HG02884 (cell line): Measurements from ENCODE around the gene ERBB3.
"Not testable (repeated sequence)": the region's sequence is repeated elsewhere in the genome, so short reads cannot be mapped to it uniquely, and the experiment has no call there.

Source experiments
- ATAC-seq: cut with Tn5 transposase; IDR thresholded peaks from one replicate; pipeline ENCODE4 v1.9.1; 2021; ENCODE audit warnings: mild to moderate bottlenecking, moderate library complexity; ENCODE audit not compliant: unreplicated experiment

The ERBB3 gene

GRCh38 chr12:56079723-56080555 is at the start of gene ERBB3:
Gene ERBB3 (plus strand): TSS chr12:56080165. CDS start chr12:56080301, 136 bp downstream.
- ATAC-seq: no peak

GRCh38 chr12:56031987-56032386 is 48.0 kb upstream of the ERBB3 start:
- no peak for ATAC-seq

GRCh38 chr12:56034586-56035332 is 45.2 kb upstream of the ERBB3 start:
- no peak for ATAC-seq

DNA sequence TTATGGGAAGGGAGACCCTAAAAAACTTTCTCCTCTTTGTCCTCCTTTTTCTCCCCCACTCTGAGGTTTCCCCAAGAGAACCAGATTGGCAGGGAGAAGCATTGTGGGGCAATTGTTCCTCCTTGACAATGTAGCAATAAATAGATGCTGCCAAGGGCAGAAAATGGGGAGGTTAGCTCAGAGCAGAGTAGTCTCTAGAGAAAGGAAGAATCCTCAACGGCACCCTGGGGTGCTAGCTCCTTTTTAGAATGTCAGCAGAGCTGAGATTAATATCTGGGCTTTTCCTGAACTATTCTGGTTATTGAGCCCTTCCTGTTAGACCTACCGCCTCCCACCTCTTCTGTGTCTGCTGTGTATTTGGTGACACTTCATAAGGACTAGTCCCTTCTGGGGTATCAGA is 42.8 kb upstream of the ERBB3 start:
- no peak for ATAC-seq

DNA sequence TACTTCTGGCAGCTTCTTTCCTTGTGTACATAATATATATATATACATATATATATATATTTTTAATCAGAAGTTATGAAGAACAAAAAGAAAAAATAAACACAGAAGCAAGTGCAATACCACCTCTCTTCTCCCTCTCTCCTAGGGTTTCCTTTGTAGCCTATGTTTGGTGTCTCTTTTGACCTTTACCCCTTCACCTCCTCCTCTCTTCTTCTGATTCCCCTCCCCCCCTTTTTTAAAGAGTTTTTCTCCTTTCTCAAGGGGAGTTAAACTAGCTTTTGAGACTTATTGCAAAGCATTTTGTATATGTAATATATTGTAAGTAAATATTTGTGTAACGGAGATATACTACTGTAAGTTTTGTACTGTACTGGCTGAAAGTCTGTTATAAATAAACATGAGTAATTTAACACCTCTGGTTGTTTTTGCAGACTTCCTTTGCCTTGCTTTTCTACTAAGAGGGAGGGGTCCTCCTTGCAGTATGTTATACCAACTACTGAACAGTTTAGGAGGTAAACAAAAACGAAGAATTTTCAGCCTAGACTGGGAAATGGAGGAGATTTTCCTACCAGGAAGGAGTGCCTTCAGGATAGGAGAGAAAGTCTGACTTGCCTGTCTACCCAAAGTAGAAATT is 41.8 kb upstream of the ERBB3 start:
- ATAC-seq: no peak

- ATAC-seq: no peak
Measured at GRCh38 chr12:56040151-56040550, 39.8 kb upstream of the ERBB3 start.

- ATAC-seq: no peak
Measured at GRCh38 chr12:56040963-56041551, 38.9 kb upstream of the ERBB3 start.

GRCh38 chr12:56041552-56042429 is 38.2 kb upstream of the ERBB3 start, which contains the start of gene RPS26:
Gene RPS26 (plus strand): TSS chr12:56041918. CDS start chr12:56042167, 249 bp downstream.
- peak; percentile 87 for ATAC-seq

DNA sequence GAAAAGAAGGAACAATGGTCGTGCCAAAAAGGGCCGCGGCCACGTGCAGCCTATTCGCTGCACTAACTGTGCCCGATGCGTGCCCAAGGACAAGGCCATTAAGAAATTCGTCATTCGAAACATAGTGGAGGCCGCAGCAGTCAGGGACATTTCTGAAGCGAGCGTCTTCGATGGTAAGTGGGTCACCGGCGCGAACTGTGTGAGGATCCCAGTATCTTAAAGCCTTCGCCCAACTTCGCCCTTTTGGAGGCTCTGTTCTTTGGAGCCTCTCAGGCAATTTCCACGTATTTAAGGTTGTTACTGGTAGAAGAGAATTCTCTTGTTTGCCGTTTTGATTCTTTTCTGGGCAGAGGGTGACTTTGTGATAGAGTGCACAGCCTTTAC is 37.5 kb upstream of the ERBB3 start:
- not testable (repeated sequence) for ATAC-seq

DNA sequence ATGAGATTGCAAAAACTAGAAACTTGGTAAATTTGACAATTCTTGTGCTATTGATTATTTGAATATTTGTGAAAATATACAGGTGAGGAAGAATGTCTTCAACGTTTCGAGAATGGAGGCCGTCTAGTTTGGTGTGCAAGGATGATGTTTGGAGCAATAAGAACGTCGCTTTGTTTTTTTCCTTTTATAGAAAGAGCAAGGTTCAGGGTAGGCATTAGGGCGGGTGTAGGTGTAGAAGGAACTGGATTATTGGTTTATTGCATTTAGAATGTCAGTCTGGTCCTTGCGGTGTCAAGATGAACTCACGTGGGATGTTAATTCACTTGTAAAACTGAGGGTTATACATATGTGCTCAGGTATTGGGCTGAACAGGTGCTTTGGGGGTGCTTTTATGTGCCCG is 37.1 kb upstream of the ERBB3 start:
- no peak for ATAC-seq

DNA sequence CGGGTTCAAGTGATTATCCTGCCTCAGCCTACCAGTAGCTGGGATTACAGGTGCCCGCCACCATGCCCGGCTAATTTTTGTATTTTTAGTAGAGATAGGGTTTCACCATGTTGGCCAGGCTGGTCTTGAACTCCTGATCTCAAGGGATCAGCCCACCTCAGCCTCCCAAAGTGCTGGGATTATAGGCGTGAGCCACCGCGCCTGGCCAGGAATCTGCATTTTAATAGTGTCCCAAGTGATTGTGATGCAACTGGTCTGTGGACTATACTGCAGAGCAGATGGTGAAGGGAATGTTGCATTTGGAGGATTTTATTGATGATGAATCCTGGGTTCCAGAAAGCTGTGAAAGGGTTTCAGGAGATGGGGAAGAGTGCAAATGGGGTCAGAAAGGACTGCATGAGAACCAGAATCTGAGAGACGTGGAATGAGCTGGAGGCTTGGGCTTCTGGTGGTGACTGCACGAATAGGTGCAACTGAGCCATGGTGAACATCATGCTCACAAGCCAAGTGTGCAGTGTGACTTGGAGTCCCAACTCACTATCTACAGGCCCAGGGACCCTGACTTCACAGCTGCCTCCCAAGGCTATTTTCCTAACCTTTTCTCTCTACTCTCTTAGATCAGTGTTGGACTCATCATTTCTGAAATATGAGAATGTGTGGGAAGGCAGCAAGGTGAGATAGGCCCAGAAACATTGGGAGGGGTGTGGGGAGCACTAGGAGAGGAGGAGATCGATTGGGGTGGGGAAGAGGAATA is 33.8 kb upstream of the ERBB3 start:
- no peak for ATAC-seq

GRCh38 chr12:56053407-56053893 is 26.5 kb upstream of the ERBB3 start:
- no peak for ATAC-seq

GRCh38 chr12:56059964-56060363 is 20.0 kb upstream of the ERBB3 start:
- not testable (repeated sequence) for ATAC-seq

GRCh38 chr12:56061982-56062381 is 18.0 kb upstream of the ERBB3 start:
- no peak for ATAC-seq

DNA sequence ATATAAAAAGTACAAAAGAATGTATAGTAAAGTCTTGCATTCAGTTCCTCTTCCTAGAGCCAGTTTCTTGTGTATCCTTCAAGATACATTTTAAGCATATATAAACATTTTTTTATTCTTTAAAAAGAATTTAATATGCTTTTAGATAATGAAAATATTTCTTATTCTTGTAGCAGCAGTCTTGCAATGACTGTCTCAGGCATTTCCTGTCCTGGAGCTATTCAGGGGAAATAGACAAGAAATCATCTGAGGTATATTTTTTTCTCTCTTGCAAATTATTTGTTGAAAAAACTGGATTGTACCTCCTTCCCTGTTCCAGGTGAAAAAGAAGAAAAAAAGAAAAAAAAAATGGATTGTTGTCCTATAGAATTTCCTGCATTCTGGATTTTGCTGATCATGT is 17.0 kb upstream of the ERBB3 start:
- ATAC-seq: no peak

- no peak for ATAC-seq
Measured at GRCh38 chr12:56071648-56072047, 8.3 kb upstream of the ERBB3 start.

DNA sequence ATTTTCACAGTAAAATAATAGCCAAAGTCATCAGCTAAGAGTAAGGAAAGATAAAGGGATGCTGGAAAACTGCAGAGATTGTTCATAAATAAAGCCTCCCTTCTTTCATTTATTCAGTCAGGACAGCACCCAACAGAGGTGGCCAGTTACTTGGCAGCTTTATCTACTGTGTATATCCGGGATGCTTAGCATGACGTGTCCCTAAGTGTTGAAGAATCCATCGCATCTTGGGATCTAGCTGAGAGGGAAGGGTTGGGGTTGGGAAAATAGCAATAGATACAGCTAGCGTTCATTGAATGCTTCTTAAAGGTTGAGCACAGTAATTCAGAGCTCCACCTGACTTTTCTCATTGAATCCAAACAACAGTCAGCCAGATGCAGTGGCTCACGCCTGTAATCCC is 5.6 kb upstream of the ERBB3 start:
- no peak for ATAC-seq

- ATAC-seq: not testable (repeated sequence)
Measured at GRCh38 chr12:56077966-56078365, 2.0 kb upstream of the ERBB3 start.

- ATAC-seq: no peak
Measured at GRCh38 chr12:56078427-56078826, 1.5 kb upstream of the ERBB3 start.
